ENCODE data around the gene HIGD1A.
"Not testable (repeated sequence)": the region's sequence is repeated elsewhere in the genome, so short reads cannot be mapped to it uniquely, and the experiment has no call there.

The HIGD1A gene

DNA sequence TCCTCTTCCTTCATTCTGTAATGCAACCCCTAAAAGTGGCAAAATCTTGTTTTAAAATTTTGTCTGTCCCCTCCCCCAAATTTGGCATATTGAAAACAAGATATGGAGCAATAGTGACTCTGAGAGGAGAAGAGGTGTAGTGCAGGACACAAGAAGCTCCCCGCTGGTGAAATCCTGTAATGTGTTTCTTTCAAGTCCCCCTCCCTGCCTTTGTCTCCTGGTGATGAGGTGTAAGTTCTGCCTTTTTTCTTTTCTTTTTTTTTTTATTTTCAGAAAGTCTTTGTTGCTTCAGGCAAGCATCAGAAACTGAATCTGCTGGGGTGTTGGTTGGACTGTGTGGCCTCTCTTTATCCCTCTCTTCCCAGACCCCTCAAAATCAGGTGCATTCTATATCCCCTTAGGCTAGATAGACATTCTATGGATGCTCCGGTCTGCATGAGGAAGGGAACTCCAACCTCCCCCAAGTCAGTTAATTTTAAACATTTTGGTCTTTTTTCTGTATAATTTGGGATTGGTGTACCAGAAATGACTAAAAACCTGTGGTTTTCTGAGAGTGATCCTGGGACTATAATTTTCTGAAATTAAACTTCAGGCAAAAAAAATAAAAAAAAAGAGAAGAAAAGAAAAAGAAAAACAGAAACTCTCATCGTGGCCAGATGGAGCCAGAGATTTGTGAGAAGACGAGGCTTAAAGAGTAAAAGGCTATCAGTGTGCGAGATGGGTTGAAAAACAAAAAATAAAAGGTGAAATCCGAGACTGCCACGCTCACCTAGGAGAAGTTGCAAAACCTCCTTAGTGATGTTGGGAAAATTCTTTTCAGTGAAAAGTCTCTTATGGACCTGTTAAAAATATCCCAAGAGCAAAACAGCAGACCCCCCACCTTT lies 26.4 kb upstream of the HIGD1A start:
- DNase-seq, result no peak
- intact Hi-C loops (cut with DNase I), result loop anchor here (10.0 kb wide), 1 partner anchor 54 kb away; no protein-coding TSS in a partner anchor

DNA sequence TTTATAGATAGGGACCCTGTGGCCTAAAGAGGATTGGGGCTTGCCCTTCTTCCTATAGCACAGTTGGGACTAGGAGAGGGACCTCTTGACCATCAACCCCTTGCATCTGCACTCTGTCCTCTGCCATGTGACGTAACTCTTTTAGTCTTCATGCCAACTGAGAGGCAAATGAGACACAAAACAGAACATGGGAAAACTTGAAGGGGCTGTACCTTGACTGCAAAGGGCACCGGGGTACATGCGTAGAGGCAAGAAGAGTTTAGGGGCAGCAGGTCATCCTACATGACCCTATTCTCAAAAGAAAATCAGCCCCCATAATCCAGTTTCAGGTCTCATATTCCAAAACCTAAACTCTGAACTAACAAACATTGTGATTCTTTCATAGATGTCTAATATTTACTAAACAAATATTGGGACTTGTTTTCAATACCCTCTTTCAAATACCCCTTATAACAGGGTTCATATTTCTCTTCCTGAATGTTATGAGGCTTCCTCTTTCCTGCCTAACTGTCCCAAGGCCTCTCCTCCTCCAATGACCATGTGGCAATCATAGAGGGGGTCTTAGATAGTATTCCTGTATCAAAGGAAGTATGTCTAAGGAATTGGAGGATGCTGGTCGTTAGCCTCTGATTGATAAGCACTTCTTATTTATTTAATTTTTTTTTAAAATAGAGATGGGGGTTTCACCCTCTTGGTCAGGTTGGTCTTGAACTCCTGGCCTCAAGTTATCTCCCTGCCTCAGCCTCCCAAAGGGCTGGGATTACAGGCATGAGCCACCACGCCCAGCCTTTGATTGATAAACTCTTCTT lies 25.5 kb upstream of the HIGD1A start:
- intact Hi-C loops (cut with DNase I), result loop anchor here (10.0 kb wide), 1 partner anchor 55 kb away; no protein-coding TSS in a partner anchor

DNA sequence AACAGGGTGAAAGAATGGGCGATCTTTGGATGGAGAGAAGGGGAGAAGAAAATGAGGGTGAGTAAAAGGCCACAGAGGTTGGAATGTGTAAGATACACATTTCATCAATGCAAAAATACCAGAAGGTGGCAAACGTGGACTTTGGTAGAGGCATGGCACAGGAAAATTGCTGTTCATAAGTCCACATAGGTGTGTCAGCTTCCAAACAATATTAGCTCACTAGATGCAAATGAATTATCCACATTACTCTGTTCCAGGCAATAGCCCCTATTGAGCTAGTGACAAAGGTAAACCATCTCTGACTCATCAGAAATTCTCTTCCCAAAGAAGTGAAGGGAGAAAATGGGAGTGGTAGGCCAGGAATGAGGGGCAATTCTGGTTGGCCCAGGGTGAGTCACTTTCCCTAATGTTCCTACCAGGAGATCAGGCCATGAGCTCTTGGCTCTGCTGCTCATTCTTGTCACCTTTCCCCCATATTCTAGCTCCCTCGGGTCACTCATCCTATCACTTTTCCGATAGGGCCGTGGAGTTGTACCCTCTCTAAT lies 24.9 kb upstream of the HIGD1A start:
- no peak for DNase-seq
- intact Hi-C loops (cut with DNase I), result no loop called here

More for the DNA sequence above, 25.5 kb upstream of the HIGD1A start:
- no peak for DNase-seq

- intact Hi-C loops (cut with DNase I), result no loop called here
- no peak for DNase-seq
These were observed 23.4 kb upstream of the HIGD1A start for GRCh38 chr3:42827654-42828053.

DNA sequence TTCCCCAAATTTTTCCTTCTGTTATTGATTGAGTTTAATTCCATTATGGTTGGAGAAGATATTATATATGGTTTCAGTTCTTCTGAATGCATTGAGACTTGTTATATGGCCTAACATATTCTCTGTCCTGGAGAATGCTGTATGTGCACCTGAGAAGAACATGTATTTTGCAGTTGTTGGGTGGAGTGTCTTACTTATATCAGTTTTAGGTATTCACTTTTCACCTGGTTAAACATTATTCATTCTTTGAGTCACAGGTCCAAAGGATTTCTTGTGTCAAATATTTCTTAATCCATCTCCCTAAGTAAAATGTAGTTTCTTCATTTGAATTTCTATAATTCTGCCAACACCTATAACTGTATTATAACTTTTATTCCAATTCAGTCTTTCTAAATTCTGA lies 22.7 kb upstream of the HIGD1A start:
- no peak for DNase-seq
- intact Hi-C loops (cut with DNase I), result no loop called here

DNA sequence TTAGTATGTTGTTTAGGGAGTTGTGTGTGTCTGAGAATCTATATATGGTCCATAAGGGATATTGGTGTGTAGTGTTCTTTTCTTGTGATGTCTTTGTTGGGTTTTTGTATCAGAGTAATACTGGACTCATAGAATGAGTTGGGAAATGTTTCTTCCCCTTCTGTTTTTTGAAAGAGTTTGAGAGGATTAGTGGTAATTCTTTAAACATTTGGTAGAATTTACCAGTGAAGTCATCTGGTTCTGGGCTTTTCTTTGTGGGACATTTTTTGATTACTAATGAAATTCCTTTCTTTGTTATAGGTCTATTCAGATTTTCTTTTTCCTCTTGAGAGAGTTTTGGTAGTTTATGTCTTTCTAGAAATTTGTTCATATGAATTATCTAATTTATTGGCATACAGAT lies 21.9 kb upstream of the HIGD1A start:
- no peak for DNase-seq
- intact Hi-C loops (cut with DNase I), result no loop called here

DNA sequence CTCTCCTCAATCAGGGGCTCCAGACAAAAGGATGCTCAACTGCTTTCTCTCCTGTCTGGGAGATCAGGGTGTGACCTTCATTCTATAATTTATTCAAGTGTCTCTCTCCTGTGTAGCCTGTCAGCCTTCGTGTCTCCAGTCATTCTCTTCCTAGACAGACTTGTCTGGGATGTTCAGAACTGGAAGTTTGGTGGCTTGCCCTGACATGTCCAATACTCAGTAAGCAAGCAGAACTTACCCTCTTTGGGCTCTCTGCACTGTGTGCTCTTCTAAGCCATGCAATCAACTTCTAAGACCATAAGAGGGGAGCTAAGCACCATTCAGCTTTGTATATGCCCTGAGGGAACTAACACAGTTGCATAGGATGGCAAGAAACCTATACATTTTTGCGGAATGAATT lies 19.1 kb upstream of the HIGD1A start:
- intact Hi-C loops (cut with DNase I), result no loop called here
- DNase-seq, result no peak

DNA sequence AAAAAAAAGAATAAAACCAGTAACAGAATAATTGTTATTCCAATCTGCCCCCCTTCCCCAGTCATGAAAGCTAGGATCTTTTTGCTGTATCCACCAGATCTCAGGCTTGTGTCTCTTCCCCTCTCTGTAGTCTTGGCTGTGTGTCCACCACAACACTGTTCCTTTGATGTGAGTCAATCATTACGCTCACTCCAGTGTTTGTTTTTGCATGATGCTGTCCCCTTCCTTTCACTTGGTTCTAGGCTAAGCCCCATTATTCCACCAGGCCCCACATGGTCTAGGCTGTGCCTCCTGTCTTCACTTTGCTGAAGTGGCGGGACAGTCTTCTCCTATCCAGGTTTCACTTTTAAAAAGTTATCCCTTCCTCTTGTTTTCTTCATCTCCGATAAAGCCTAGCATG lies 18.5 kb upstream of the HIGD1A start:
- DNase-seq, result no peak
- intact Hi-C loops (cut with DNase I), result no loop called here

- no peak for DNase-seq
- intact Hi-C loops (cut with DNase I), result no loop called here
These were observed 16.4 kb upstream of the HIGD1A start for GRCh38 chr3:42820746-42821051.

- no peak for DNase-seq
- intact Hi-C loops (cut with DNase I), result no loop called here
These were observed 15.2 kb upstream of the HIGD1A start for GRCh38 chr3:42819351-42819965.

GRCh38 chr3:42815826-42816225 lies 11.5 kb upstream of the HIGD1A start:
- DNase-seq, result no peak
- intact Hi-C loops (cut with DNase I), result no loop called here

DNA sequence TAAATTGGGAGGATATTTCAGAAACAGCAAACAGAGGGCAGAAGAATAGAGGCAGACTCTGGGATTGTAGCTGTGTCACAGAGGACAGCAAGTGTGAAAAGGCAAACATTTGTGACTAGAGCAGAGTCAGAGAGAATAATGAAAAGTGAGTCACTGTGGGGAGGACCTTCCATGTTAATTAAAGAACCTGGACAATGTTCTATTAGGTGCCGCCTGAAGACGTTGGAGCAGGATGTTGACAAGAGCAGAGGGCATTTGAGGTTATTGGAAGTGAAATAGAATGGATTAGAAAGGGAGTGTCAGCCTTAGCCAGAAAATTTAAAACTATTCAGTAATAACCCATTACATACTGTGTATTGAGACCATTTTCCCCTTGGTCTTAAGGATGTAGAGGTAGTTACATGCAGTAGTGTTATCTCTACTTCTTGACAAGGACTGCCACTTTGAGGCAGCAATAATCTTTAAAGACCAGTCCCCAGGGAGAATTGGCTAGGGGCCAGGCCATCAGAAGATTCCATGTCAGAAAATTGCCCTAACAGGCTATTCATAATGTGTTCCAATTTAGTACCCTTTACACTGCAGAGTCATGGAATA lies 10.7 kb upstream of the HIGD1A start:
- intact Hi-C loops (cut with DNase I), result no loop called here

GRCh38 chr3:42814246-42814645 lies 10.0 kb upstream of the HIGD1A start:
- no peak for DNase-seq
- intact Hi-C loops (cut with DNase I), result no loop called here

More for the DNA sequence above, 10.7 kb upstream of the HIGD1A start:
- DNase-seq, result no peak

GRCh38 chr3:42811118-42811883 lies 7.0 kb upstream of the HIGD1A start:
- intact Hi-C loops (cut with DNase I); DNase-seq: not testable (repeated sequence)

GRCh38 chr3:42810706-42811105 lies 6.4 kb upstream of the HIGD1A start:
- DNase-seq; intact Hi-C loops (cut with DNase I): not testable (repeated sequence)

DNA sequence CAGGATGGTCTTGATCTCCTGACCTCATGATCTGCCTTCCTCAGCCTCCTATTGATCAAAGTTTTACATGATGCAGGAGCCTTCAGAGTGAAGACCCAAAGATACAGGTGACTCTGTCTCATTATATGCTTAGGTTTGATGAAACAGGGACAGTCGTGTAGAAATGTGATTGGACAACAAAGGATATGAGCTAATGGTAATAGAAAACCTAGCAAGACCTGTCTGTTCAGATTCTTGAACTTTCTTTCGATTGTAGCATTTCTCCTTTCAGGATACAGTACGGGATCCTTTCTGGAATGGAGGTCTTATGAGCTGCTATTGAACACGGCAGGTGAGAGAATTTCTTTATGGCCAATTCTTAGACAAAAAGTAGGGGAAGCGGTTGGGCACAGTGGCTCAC lies 4.9 kb upstream of the HIGD1A start, which contains the start of gene ACKR2:
Gene ACKR2, plus strand, starts transcription at position 244 of the 400 bp plus-strand sequence. CDS start 55,058 bp downstream, outside the sequence.
- intact Hi-C loops (cut with DNase I), result no loop called here
- no peak for DNase-seq

- DNase-seq, result no peak
- intact Hi-C loops (cut with DNase I), result no loop called here
These were observed 3.6 kb upstream of the HIGD1A start for GRCh38 chr3:42807929-42808328.

DNA sequence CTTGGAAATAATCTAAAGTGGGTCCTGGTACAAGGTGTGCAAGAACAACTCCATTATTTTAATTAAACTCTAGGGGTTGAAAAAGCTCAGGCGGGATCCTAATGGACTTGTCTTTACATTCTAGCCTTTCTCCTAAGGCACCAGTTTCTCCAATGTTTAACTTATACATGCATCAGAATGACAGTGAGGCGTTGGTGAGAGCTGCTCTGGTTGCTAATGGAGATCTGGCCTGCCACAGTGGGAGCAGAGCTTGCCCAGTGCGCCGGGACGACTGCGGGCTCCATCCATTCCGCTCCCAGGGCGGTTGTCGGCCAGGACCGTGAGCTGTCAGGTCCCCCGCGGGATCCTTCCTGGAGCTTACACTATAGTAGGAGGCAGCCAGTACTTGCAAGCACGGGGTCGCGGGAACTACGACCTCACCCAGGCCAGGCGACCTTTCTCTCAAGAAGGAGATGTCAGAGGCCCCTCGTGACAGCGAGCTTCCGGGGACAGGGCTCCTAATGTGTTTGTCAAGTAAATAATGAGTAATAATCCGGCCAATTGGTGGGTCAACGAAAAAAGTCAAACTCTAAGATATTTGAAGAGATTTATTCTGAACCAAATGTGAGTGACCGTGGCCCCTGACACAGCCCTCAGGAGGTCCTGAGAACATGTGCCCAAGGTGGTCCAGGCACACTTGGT lies 991 bp upstream of the HIGD1A start:
- intact Hi-C loops (cut with DNase I), result no loop called here
- DNase-seq, result peak in 39 of 42 donors; percentile 7 to 59 (median 25)
